HG02642 (cell line): Measurements from ENCODE around the gene RRBP1.

Experiments
- ATAC-seq: cut with Tn5 transposase; IDR thresholded peaks from one replicate; pipeline ENCODE4 v1.9.1; 2021; ENCODE audit warnings: mild to moderate bottlenecking; ENCODE audit not compliant: unreplicated experiment, poor library complexity

The RRBP1 gene

DNA sequence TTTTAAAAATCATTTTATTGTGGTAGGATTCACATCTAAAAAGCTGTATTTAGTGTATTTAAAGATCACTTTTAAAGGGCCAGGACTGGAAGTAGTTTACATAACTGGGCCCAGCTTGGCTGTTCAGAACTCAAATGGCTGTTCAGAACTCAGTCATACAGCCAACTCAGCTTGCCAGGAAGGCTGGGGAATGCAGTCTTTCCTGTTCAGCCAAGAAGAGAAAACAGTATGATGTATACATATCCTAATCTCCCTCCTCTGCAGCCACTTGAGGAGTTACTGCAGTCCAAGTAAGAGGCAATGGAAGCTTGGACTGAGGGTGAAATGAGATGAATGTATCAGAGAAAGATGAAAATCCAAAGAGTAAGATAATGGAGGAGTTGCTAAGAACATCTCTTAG, 87.6 kb downstream of the RRBP1 start:
- no peak for ATAC-seq

DNA sequence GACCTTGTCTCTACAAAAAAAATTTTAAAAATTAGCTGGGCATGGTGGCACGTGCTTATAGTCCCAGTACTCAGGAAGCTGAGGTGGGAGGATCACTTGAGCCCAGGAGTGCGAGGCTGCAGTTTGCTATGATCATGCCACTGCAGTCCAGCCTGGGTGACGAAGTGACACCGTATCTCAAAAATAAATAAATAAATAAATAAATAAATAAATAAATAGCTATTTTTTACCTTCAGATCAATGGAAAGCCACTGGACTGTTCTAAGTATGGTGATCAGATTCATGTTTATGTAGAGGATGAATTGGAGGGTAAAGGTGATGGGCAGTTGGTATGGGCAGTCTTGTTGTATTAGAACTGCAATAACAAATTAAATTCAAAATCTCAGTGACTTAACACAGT, 88.1 kb downstream of the RRBP1 start:
- no peak for ATAC-seq

DNA sequence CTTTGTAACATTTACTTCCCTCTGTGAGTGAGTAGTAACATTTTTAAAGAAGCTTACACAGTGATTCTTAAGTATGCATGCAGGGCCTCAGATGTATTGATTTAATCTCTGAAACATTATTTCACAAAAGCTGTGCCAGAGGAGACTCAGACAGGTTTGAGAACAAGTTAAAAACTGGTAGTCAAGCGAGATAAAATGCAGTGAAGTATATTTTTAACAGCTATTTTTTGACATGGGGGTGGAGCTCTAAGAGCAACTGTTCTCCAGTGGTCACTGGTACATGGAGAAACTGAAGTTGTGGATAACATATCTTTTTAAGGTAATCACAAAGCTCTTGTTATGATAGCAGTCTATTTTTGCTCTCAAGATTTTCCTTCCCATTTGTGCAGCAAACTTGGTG, 91.8 kb downstream of the RRBP1 start:
- ATAC-seq: no peak

DNA sequence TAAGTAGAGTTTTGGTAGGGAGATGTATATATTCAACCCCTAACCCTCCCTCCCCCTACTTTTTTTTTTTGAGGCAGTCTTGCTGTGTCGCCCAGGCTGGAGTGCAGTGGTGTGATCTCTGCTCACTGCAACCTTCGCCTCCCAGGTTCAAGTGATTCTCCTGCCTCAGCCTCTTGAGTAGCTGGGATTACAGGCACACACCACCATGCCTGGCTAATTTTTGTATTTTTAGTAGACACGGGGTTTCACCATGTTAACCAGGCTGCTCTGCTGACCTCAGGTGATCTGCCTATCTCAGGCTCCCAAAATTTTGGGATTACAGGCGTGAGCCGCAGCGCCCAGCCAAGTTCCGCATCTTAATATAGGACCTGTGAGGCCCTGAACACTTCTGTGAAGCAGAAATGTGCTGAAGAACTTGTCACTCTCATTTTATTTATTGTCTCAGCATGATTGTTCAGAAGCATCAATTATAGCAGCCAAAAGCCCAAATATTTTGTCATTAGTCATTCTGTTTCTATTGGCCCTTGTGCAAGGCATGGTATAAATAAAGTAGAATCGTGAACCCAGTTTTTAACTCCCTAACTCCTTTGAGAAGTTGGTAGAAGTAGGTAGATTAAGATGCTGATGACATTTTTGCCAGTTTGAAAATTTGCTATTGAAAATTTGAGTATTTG, 92.7 kb downstream of the RRBP1 start:
- ATAC-seq: no peak

DNA sequence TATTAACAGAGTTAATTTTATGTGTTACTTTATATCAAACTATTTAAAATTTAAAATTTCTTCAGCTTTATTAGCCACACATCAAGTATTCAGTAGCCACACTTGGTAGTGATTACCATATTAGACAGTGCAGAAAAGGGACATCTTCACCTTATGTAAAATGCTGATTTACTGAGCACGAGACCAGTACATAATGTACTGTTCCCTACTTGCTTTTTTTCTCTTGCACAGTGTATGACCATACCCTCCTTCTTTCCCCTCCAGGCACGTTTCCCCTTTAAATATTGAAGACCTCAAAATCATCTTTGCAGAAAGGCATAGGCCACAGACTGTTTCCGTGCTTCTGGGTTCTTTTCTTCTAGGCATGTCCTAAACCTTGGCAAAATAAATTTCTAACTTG, 94.2 kb downstream of the RRBP1 start:
- ATAC-seq: no peak

DNA sequence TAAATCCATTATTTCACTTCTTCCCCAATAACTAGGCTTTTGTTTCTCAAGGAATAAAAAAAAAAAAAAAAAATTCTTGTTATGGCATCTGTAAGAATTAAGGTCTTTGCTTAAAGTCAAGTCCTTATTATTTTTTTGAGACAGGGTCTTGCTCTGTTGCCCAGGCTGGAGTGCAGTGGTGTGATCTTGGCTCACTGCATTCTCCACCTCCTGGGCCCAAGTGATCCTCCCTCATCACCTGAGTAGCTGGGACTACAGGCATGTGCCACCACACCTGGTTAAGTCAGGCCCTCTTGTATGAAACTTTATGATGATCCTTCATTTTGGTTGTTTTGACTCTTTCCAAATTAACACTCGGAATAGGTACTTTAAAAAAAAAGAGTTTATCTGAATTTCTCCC, 94.9 kb downstream of the RRBP1 start:
- ATAC-seq: no peak

DNA sequence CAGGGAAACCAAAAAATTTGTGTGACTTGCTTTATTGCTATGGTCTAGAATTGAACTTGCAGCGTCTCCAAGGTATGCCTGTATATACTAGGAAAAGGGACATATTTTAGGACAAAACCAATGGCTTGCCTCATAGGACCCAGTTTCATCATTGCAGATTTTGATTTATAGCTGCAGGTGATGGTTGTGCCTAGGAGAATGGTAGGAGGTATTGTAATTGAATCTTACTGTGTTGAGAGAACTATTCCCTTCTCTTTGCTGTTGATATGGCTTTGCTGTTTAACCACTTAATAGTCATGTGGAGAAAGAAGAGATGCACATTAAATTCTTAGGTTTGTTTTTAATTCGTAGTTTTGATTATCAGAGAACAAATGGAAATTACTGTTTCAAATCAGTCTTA, 95.8 kb downstream of the RRBP1 start:
- no peak for ATAC-seq

DNA sequence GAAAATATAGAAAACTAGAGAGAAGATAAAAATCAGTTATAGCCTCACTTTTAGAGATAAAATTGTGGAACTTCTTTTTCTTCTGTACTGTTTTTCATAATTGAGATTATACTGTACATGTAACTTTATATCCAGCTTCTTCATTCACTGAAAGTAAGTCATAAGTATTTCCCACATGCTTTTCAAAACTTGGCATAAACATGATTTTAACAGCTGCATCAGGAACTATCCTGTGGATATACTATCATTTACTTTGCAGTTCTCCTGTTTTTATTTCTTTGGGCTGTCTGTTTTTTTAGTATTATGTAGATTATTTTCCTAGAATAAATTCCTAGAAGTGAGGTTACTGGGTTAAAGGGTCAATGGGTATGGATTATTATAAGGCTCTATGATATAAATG, 97.4 kb downstream of the RRBP1 start:
- no peak for ATAC-seq

DNA sequence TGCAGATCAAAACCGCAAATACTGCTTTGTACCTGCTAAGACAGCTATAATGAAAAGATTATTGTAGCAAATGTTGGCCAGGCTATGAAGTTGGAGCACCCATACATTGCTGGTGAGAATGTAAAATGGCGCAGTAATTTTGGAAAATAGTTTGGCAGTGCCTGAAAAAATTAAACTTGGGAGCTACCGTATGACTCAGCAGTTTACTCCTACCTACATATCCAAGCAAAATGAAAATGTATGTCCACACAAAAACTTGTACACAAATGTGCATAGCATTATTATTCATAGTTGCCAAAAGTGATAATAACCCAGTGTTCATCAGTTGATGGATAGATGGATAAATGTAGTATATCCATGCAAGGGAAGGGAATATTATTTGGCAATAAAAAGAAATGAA, 98.9 kb downstream of the RRBP1 start:
- ATAC-seq: no peak

DNA sequence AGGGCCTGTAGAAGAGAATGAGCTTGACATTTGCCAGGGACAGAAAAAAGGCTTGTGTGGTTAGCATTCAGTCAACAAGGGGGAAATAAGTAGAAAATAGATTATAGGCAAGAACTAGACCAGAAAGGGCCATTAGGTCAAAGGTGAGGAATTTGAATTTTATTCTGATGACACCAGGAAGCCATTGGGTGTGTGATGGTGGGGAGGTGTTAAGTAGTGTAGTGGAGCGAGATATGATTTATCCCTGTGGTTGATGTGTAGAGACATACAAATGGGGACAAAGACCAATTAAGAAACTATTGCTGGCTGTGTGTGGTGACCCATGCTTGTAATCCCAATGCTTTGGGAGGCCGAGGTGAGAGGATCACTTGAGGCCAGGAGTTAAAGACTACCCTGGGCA, 101.1 kb downstream of the RRBP1 start:
- ATAC-seq: no peak

DNA sequence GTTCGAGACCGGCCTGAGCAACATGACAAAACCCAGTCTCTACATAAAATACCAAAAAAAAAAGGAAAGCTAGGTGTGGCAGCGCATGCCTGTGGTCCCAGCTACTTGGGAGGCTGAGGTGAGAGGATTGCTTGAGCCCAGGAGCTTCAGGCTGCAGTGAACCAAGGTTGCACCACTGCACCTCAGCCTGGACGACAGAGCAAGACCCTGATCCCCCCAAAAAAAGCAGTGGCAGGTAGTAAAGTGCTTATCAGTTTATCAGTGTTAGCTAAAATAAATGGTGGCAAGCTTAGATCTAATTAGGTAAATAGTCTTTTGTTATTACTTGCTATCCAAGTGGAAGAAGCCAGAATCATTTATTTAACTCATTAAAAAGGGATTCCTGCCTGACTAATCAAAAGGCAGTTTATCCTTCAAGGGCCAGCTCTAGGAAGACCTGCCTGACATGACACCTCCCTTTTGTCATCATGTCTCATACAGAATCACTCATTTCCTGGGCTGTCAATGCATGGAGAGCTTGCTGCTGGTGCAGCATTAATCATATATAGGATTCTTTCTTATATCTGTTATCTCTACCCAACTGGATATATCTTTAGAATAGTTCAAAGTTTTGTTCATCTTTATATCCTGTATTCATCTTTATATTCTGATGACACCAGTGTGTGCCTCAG, 102.5 kb downstream of the RRBP1 start:
- no peak for ATAC-seq

DNA sequence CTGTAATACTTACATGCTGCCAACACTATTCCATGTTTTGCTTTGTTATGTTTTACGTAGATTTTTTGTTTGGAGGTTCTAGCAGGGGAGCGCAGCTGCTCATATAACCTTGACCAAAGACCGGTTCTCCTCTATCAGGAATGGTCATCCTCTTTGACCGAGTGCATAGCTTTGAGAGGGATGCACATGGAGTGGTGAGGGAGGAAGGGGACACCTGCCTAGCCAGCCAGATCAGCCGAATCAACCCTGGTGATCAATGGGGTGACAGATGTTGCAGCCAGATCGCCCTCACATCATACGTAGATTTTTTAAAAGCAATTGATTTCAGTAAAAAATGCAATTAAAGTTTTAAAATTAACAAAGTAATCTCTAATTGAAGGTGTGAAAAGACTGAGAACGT, 105.8 kb downstream of the RRBP1 start:
- no peak for ATAC-seq

DNA sequence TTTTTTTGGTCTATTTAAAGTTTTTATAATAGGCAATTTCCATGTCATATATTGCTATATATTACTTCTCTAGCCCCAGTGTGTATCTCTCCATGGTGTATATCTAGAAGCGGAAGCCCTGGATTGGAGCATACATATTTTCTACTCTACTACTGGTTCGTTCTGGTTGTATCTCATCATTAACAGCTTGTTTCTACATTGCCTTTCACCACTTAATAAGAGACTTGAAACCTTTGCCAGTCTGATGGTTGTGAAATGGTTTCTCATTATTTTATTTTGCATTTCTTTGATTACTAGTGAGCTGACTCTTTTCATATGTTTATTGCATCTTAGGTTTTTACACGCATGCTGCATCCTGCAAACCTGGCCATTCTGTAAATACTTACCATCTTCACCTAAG, 108.6 kb downstream of the RRBP1 start:
- no peak for ATAC-seq

DNA sequence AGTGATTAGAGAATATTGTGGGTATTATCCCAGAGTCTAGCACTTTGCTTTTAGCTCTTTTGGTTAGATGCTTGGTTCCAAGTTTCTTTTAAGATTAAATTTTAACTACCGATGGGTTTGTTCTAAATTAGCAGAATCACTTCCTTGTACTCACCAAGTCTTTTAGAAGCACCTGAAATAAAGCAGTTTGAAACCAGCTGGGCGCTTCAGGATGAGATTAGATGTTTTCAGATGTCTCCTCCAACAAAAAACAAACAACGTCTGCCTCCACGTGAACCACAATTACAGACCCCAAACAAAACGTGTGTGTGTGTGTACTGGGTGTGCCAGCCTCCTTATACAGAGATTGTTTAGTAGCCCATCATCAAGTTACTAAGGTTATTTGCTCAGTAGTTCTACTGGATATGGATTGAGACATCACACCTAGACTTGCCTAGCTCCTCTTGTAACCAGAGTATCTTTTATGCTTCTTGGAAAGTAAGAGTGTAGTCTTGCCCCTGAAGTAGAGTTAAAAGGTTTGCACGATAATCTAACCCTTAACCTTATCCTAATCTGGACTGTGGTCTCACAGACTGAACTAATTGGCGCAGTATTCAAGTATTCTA, 109.9 kb downstream of the RRBP1 start:
- no peak for ATAC-seq

DNA sequence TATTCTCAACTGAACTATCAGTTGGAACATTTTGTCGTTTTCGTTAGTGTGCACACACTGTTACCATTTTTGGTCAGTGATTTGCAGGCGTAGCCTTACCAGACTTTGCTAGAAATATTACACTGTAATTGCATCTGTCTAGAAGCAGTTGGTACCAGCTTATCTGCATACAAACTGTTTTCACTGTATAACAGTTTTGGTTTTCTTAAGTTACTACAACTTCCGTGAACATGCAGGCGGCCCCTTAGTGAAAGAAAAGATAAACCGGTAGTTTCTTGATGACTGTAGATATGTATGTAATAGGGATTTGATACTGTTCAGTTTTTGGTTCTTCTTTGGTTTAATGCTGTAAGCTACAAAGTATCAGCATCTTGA, 110.9 kb downstream of the RRBP1 start:
- no peak for ATAC-seq

DNA sequence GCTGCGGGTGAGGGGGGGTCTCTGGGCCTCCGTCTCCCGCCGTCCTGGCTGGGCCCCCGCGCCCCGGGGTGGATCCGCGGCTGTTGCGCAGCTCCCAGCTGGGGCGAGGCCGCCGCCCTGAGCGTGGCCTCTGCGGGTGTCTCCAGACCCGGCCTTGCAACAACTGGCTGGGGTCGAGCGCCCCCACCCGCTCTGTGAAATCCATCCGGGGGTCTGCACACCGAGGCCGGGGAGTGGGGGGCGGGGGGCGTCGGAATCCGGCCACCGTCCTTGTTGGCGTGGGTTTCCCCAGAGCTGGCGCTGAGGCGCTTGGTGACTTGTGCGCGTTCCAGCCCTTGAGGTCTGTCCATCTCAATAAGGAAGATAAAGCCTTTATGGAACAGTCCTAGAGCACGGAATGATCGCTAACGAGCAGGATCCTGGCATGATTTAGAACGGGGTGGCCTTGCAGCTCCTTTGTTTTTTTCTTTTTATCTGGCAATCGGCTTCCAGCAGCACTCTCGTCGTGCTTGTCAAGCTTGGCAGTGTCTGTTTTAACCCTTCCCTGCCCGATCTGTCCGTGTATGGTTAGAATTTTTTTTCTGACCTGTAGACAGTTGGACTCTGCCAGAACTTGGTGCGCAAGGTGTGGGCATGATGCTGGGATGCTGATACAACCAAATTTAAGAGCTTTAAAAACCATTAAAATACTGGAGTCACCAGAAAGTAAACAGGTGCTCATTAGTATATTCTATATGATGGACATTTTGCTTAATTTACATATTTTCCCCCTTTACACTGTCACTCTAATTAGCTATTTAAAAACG, 111.5 kb downstream of the RRBP1 start:
- ATAC-seq: peak; percentile 47

DNA sequence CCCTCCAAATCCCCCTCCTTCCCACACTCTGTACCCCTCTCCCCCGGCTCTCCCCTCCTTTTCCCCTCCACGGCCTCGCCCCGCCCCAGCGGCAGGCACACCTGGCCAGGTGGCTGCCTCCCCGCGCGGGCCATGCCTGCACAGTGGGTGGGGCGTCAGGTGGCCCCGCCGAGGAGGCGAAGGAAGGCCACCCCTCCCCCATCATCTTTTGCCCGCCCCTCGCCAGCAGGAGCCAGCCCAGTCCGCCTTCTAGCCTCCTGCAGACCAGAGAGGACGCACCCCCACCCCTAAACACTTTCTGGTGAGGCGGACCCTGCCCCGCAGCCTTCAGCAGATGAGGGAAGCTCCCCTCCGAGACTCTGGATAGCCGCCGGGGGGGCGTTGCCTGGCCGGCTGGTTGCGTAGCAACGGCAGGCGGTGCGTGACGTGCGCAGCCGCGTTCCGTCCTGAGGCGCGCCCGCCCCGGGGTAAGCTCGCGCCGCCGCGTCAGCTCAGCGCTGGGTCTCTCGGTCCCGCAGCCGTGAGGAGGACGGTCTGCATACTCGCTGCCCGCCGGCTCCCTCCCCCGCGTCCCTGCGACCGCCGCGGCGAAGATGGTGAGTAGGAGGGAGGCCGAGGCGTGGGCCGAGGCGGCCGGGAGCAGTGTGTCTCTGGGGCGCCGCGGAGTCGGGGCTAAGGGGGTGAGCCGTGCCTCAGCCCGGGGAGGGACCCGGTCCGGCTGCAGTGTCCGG, 112.3 kb downstream of the RRBP1 start, which contains the start of gene DSTN:
Gene DSTN, plus strand, starts transcription at position 460 of the 731 bp plus-strand sequence. Its CDS starts 134 bp downstream, at position 594.
- peak; percentile 93 for ATAC-seq

DNA sequence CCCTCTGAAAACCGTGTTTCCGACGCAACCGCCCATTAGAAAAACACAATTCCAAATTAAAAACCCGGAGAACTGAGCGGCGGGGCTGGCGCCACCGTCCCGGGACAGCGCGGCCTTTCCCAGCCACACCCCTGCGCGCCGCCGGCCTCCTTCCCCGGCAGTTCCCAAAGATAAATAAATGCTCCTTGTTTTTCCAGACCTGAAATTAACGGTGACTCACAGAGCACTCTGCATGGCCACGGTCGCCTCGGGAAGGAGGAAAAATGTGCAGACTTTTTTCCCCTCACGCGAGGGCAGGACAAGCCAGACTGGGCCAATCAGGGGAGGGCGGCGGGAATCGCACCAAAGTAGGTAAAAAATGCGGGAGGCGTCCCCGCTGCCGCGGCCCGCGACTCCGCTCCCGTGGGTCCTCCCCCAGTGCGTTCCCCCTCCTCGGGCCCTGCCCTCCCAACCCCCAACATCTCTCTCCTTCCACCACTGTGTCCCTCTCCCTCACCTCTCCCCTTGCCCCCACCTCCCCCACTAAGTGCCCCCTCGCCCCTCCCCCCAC, 113.0 kb downstream of the RRBP1 start:
- ATAC-seq: no peak

DNA sequence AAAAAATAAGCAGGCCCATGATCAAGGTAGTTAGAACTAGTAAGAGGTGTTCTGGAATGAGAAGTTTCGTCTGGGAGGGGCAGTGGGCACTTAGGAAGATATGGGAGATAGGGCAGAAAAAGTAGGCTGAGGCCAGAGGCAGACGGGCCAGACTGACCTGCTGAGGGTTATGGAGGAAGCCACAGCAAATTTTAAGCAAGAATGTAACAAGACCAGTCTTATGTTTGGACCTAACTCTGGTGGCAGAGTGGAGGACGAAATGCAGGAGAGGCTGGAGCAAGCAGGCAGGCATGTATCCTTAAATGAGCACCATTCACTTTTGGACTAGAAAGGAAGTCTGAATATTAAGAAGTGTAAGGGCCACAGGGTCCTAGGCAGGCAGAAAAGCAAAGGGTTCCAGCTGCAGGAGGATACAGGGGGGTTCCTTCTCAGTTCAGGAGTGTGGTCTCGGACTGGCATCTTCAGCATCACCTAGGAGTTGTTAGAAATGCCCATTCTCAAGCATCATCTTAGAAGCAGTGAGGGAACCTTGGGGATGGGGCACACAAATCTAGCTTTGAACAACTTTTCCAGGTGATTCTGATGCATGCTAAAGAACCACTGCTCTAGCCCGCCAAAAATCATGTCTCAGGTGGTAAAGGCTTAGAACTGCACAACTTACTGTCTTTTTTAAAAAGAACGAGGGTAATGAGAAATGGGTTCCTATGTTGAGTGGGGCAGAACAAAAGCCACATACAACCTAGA, 113.8 kb downstream of the RRBP1 start:
- ATAC-seq: no peak
